ENCODE results near the gene USP14. TPM values are rescaled to one million over a fixed set of nuclear protein-coding genes. Genes with fewer than 3 reads are reported as not detected.
"Not testable (repeated sequence)": the region's sequence is repeated elsewhere in the genome, so short reads cannot be mapped to it uniquely, and the experiment has no call there.

Gene USP14
- total RNA-seq, 1 donor from 2014 or later = 29.7 TPM

DNA sequence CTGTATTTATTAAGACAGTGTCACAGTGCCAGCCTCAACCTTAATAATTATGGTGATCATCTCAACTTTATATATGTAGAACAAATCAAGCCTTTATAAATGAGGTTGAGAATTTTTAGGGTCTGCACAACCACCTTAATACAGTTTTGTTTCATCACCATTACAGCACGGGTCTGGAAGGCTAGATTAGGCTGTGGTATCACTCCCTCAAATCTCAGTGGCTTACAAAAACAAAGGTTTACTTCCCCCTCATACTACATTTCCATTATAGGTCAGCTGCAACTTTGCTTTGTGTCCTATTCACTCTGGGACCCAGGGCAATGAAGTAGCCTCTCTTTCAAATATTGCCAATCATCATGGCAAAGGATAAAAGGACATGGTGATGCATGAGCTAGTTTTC, 23.3 kb upstream of the USP14 start:
- H3K4me1 ChIP-seq (ENCODE audit: control insufficient read depth in 3 of 3, insufficient read depth in 3 of 3, low read length in 3 of 3) = no peaks in the 10 kb centered on the region
- no peak overlapping the region for H3K9ac ChIP-seq (ENCODE audit: low read depth in 1 of 3, low read length in 3 of 3)
- H3K27me3 ChIP-seq (ENCODE audit: control insufficient read depth in 3 of 3, insufficient read depth in 3 of 3, low read length in 3 of 3) = no peaks in the 10 kb centered on the region
- H3K27ac ChIP-seq (ENCODE audit: low read depth, low read length) = no peak overlapping the region
- no peaks in the 10 kb centered on the region for H3K9me3 ChIP-seq (ENCODE audit: control insufficient read depth in 3 of 3, low read length in 3 of 3)
- H3K36me3 ChIP-seq (ENCODE audit: control insufficient read depth in 3 of 3, insufficient read depth in 3 of 3, low read length in 3 of 3) = no peaks in the 10 kb centered on the region
- H3K4me3 ChIP-seq (ENCODE audit: low read length in 3 of 3) = no peak overlapping the region

DNA sequence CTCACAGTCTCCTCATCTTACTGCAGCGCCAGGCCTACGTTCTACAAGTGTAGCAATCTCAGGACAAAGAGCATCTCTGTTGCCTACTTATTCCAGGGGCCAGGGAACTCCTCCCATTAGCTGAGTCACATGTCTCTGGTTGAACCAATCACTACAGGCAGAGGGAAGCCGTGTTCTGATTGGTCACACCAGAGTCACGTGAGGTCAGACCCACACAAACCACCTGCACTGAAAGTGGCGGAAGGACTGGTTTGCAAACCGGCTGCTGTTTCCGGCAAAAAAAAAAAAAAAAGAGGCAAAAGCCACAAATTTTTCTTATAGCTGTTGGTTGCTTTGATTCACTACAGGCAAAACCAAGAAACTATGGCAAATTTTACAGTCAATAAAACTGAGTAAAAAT, 21.9 kb upstream of the USP14 start:
- no peak overlapping the region for H3K9ac ChIP-seq (ENCODE audit: low read depth in 1 of 3, low read length in 3 of 3)
- H3K36me3 ChIP-seq (ENCODE audit: control insufficient read depth in 3 of 3, insufficient read depth in 3 of 3, low read length in 3 of 3) = no peaks in the 10 kb centered on the region
- H3K27me3 ChIP-seq (ENCODE audit: control insufficient read depth in 3 of 3, insufficient read depth in 3 of 3, low read length in 3 of 3) = no peaks in the 10 kb centered on the region
- H3K9me3 ChIP-seq (ENCODE audit: control insufficient read depth in 3 of 3, low read length in 3 of 3) = no peaks in the 10 kb centered on the region
- no peak overlapping the region for H3K27ac ChIP-seq (ENCODE audit: low read depth, low read length)
- H3K4me3 ChIP-seq (ENCODE audit: low read length in 3 of 3) = no peak overlapping the region
- H3K4me1 ChIP-seq (ENCODE audit: control insufficient read depth in 3 of 3, insufficient read depth in 3 of 3, low read length in 3 of 3) = no peaks in the 10 kb centered on the region

DNA sequence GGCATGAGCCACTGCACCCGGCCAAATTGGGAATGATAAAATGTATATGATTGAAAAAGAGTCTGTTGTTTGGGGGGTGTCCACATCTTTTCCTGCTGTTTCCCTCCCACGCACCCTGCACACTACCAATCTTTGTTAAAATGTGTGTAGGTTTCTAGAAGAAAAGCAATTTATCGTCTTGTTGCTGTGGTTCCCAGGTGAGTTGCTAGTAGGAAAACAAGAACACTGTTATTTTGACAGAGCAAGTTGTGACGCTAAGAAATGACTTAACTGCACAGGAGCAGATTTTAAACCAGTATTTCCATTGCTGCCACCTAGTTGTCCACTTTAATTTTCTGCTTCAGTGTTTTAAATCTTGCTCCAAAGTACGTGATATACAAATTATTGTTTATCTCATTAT, 21.0 kb upstream of the USP14 start:
- H3K36me3 ChIP-seq (ENCODE audit: control insufficient read depth in 3 of 3, insufficient read depth in 3 of 3, low read length in 3 of 3) = no peaks in the 10 kb centered on the region
- H3K9me3 ChIP-seq (ENCODE audit: control insufficient read depth in 3 of 3, low read length in 3 of 3) = no peaks in the 10 kb centered on the region
- no peak overlapping the region for H3K4me3 ChIP-seq (ENCODE audit: low read length in 3 of 3)
- no peaks in the 10 kb centered on the region for H3K27me3 ChIP-seq (ENCODE audit: control insufficient read depth in 3 of 3, insufficient read depth in 3 of 3, low read length in 3 of 3)
- H3K9ac ChIP-seq (ENCODE audit: low read depth in 1 of 3, low read length in 3 of 3) = no peak overlapping the region
- H3K4me1 ChIP-seq (ENCODE audit: control insufficient read depth in 3 of 3, insufficient read depth in 3 of 3, low read length in 3 of 3) = no peaks in the 10 kb centered on the region
- no peak overlapping the region for H3K27ac ChIP-seq (ENCODE audit: low read depth, low read length)

DNA sequence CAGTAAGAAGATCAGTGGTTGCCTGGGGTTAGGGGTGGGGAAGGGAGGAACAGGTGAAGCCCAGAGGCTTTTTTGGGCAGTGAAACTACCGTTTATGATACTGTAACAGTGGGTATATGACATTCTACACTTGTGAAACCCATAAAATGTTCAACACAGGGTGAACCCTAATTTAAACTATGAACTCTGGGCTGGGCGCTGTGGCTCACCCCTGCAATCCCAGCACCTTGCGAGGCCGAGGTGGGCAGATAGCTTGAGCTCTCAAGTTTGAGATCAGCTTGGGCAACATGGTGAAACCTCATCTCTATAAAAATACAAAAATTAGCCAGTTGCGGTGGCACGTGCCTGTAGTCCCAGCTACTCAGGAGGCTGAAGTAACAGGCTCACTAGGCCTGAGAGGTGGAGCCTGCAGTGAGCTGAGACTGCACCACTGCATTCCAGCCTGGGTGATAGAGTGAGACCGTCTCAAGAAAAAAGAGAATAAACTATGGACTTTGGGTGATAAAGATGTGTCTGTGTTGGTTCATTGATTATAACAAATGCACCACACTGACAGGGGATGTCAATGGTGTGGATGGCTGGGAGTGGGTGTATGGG, 17.6 kb upstream of the USP14 start:
- Histone ChIP-seq H3K9me3 (ENCODE audit: control insufficient read depth in 3 of 3, low read length in 3 of 3) (no peaks in the 10 kb centered on the region), H3K27me3 (ENCODE audit: control insufficient read depth in 3 of 3, insufficient read depth in 3 of 3, low read length in 3 of 3) (peaks cover 0 to 7% (median 0%) of the 10 kb centered on the region in 3 donors), H3K36me3 (ENCODE audit: control insufficient read depth in 3 of 3, insufficient read depth in 3 of 3, low read length in 3 of 3) (no peaks in the 10 kb centered on the region), H3K9ac (ENCODE audit: low read depth in 1 of 3, low read length in 3 of 3) (no peak overlapping the region), H3K27ac (ENCODE audit: low read depth, low read length) (no peak overlapping the region), H3K4me1 (ENCODE audit: control insufficient read depth in 3 of 3, insufficient read depth in 3 of 3, low read length in 3 of 3) (no peaks in the 10 kb centered on the region), H3K4me3 (ENCODE audit: low read length in 3 of 3) (no peak overlapping the region)

DNA sequence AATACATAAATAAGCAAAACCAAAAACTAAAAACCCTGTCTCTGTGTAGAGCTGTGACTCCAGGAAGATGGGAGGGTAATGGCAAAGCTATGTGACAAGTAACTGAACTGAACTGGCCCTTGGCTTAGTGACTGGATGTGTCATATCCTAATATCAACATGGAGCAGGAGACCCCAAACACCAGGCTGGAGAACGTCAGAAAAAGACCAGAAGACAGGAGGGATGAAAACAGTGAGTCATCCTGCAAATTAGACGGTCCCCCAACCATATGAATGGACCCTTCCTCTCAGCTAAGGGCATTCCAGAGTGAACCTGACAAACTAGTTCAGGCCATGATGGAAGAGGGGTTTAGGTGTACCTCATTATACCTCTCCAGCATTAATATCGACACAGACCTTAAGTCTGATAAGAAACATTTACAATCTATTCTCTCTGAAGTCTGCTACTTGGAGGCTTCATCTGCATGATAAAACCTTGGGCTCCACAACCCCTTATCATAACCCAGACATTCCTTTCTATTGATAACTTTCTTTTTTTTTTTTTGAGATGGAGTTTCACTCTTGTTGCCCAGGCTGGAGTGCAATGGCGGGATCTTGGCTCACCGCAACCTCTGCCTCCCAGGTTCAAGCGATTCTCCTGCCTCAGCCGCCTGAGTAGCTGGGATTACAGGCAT, 15.6 kb upstream of the USP14 start:
- not testable (repeated sequence) for H3K27me3 ChIP-seq (ENCODE audit: control insufficient read depth in 3 of 3, insufficient read depth in 3 of 3, low read length in 3 of 3); H3K27ac ChIP-seq (ENCODE audit: low read depth, low read length); H3K4me3 ChIP-seq (ENCODE audit: low read length in 3 of 3); H3K9me3 ChIP-seq (ENCODE audit: control insufficient read depth in 3 of 3, low read length in 3 of 3); H3K9ac ChIP-seq (ENCODE audit: low read depth in 1 of 3, low read length in 3 of 3); H3K36me3 ChIP-seq (ENCODE audit: control insufficient read depth in 3 of 3, insufficient read depth in 3 of 3, low read length in 3 of 3); H3K4me1 ChIP-seq (ENCODE audit: control insufficient read depth in 3 of 3, insufficient read depth in 3 of 3, low read length in 3 of 3)

DNA sequence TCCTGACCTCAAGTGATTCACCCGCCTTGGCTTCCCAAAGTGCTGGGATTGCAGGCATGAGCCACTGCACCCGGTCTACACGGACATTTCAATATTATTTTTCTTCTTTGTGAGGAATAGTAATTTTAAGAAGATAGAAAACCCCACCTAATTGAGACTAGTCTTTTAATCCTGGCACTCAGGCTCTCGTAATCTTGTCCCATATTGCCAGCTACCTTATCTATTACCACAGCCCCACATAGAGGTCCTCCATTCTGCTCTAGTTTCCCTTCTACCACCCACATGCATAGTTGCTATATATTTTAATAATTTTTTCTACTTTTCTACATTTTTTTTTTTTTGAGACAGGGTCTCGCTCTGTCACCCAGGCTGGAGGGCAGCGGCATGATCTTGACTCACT, 9.5 kb upstream of the USP14 start:
- H3K9me3 ChIP-seq (ENCODE audit: control insufficient read depth in 3 of 3, low read length in 3 of 3) = no peaks in the 10 kb centered on the region
- H3K36me3 ChIP-seq (ENCODE audit: control insufficient read depth in 3 of 3, insufficient read depth in 3 of 3, low read length in 3 of 3) = no peaks in the 10 kb centered on the region
- H3K4me3 ChIP-seq (ENCODE audit: low read length in 3 of 3) = no peak overlapping the region
- H3K9ac ChIP-seq (ENCODE audit: low read depth in 1 of 3, low read length in 3 of 3) = no peak overlapping the region
- no peaks in the 10 kb centered on the region for H3K4me1 ChIP-seq (ENCODE audit: control insufficient read depth in 3 of 3, insufficient read depth in 3 of 3, low read length in 3 of 3)
- H3K27ac ChIP-seq (ENCODE audit: low read depth, low read length) = no peak overlapping the region
- peaks cover 0 to 3% (median 3%) of the 10 kb centered on the region in 3 donors for H3K27me3 ChIP-seq (ENCODE audit: control insufficient read depth in 3 of 3, insufficient read depth in 3 of 3, low read length in 3 of 3)

DNA sequence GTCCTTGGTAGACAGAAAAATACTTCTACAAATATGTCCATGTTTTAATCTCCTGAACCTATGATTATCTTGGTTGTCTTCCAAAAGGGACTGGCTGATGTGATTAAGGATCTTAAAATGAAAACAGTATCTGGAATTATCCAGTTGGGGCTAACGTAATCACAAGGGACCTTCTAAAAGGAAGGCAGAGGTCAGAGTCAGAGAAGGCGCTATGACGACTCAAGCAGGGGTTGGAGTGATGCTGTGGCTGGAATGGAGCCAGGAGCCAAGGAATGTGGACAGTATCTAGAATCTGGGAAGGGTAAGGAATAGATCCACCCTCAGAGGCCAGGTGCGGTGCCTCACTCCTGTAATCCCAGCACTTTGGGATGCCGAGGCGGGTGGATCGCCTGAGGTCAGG, 4.2 kb upstream of the USP14 start:
- no peak overlapping the region for H3K9ac ChIP-seq (ENCODE audit: low read depth in 1 of 3, low read length in 3 of 3)
- no peaks in the 10 kb centered on the region for H3K36me3 ChIP-seq (ENCODE audit: control insufficient read depth in 3 of 3, insufficient read depth in 3 of 3, low read length in 3 of 3)
- no peaks in the 10 kb centered on the region for H3K9me3 ChIP-seq (ENCODE audit: control insufficient read depth in 3 of 3, low read length in 3 of 3)
- no peak overlapping the region for H3K27ac ChIP-seq (ENCODE audit: low read depth, low read length)
- no peak overlapping the region for H3K4me3 ChIP-seq (ENCODE audit: low read length in 3 of 3)
- peaks cover 2 to 6% (median 3%) of the 10 kb centered on the region in 3 donors for H3K4me1 ChIP-seq (ENCODE audit: control insufficient read depth in 3 of 3, insufficient read depth in 3 of 3, low read length in 3 of 3)
- H3K27me3 ChIP-seq (ENCODE audit: control insufficient read depth in 3 of 3, insufficient read depth in 3 of 3, low read length in 3 of 3) = peaks cover 0 to 3% (median 2%) of the 10 kb centered on the region in 3 donors

DNA sequence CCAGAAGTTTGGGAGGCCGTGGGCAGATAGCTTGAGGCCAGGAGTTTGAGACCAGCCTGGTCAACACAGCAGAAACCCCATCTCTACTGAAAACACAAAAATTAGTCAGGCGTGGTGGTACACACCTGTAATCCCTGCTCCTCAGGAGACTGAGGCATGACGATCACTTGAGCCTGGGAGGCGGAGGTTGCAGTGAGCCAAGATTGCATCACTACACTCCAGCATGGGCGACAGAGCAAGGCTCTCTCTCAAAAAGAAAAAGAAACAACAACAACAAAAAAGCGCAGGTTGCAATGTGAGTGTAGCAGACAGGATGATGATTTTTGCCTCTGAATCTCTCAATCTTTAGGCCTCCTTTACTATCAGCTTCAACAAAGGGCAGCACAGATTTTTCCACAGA, 2.7 kb upstream of the USP14 start:
- H3K4me1 ChIP-seq (ENCODE audit: control insufficient read depth in 3 of 3, insufficient read depth in 3 of 3, low read length in 3 of 3) = peaks cover 13 to 19% (median 16%) of the 10 kb centered on the region in 3 donors
- no peaks in the 10 kb centered on the region for H3K9me3 ChIP-seq (ENCODE audit: control insufficient read depth in 3 of 3, low read length in 3 of 3)
- no peaks in the 10 kb centered on the region for H3K36me3 ChIP-seq (ENCODE audit: control insufficient read depth in 3 of 3, insufficient read depth in 3 of 3, low read length in 3 of 3)
- H3K27ac ChIP-seq (ENCODE audit: low read depth, low read length) = no peak overlapping the region
- no peak overlapping the region for H3K4me3 ChIP-seq (ENCODE audit: low read length in 3 of 3)
- no peak overlapping the region for H3K9ac ChIP-seq (ENCODE audit: low read depth in 1 of 3, low read length in 3 of 3)
- no peaks in the 10 kb centered on the region for H3K27me3 ChIP-seq (ENCODE audit: control insufficient read depth in 3 of 3, insufficient read depth in 3 of 3, low read length in 3 of 3)

DNA sequence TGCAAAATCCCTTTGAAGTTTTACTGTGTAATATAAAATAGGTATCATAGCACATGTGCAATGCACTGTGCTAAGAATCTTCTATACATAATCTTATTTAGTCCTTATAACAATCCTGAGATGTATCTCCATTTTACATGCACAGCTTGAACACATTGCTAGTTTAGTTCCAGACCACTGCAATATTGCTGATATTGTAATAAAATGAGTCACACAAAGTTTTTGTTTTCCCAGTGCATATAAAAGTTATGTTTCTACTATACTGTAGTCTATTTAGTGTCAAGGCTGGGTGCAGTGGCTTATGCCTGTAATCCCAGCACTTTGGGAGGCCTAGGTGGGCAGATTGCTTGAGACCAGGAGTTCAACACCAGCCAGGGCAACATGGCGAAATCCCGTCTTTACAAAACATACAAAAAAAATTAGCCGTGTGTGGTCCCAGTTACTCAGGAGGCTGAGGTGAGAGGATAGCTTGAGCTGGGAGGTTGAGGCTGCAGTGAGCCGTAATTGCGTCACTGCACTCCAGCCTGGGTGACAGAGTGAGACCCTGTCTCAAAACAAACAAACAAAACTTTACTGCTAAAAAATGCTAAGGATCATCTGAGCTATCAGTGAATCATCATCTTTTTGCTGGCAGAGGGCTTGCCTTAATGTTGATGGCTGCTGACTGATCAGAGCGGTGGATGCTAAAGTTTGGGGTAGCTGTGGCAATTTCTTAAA, 1.7 kb upstream of the USP14 start:
- H3K27ac ChIP-seq (ENCODE audit: low read depth, low read length) = no peak overlapping the region
- H3K4me1 ChIP-seq (ENCODE audit: control insufficient read depth in 3 of 3, insufficient read depth in 3 of 3, low read length in 3 of 3) = peaks cover 13 to 23% (median 16%) of the 10 kb centered on the region in 3 donors
- no peaks in the 10 kb centered on the region for H3K27me3 ChIP-seq (ENCODE audit: control insufficient read depth in 3 of 3, insufficient read depth in 3 of 3, low read length in 3 of 3)

DNA sequence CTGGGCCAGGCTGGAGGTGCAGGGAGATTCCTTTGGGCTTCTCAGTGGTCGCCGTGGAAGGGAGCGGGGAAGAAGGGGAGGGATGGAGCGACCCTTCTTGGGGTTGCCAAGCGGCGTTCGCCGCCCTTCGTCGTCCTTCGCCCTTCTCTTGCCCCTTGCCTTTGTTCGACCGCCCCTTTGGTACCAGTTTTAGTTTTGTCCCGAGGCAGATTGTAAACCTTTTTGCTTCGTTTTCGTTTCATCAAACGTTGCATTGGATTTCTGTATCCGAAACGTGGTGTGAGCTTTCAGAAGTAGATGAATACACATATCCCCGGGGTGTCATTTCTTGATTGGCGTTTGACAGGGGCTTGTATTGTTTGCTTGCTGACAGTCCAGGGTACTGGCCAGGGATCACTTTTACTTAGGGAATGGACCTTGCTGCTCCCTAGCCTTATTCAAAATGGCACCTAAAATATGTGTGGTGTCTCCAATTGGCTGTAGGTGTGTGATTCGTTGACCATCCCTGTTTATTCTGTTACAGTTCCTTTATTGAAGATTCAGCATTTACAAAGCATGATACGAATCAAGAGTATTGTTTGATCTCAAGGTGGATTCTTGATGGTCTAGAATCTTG, 788 bp downstream of the USP14 start:
- no peaks in the 10 kb centered on the region for H3K27me3 ChIP-seq (ENCODE audit: control insufficient read depth in 3 of 3, insufficient read depth in 3 of 3, low read length in 3 of 3)
- H3K9ac ChIP-seq (ENCODE audit: low read depth in 1 of 3, low read length in 3 of 3) = peak overlapping the region; percentile 87 to 93 (median 88)
- H3K4me3 ChIP-seq (ENCODE audit: low read length in 3 of 3) = peak overlapping the region; percentile 90 to 91 (median 91)
- no peaks in the 10 kb centered on the region for H3K9me3 ChIP-seq (ENCODE audit: control insufficient read depth in 3 of 3, low read length in 3 of 3)
- peak overlapping the region; percentile 81 for H3K27ac ChIP-seq (ENCODE audit: low read depth, low read length)
- H3K36me3 ChIP-seq (ENCODE audit: control insufficient read depth in 3 of 3, insufficient read depth in 3 of 3, low read length in 3 of 3) = peaks cover 0 to 6% (median 2%) of the 10 kb centered on the region in 3 donors
- peaks cover 13 to 23% (median 16%) of the 10 kb centered on the region in 3 donors for H3K4me1 ChIP-seq (ENCODE audit: control insufficient read depth in 3 of 3, insufficient read depth in 3 of 3, low read length in 3 of 3)

More for the DNA sequence above, 1.7 kb upstream of the USP14 start:
- no peaks in the 10 kb centered on the region for H3K36me3 ChIP-seq (ENCODE audit: control insufficient read depth in 3 of 3, insufficient read depth in 3 of 3, low read length in 3 of 3)
- H3K9ac ChIP-seq (ENCODE audit: low read depth in 1 of 3, low read length in 3 of 3) = no peak overlapping the region
- no peak overlapping the region for H3K4me3 ChIP-seq (ENCODE audit: low read length in 3 of 3)
- no peaks in the 10 kb centered on the region for H3K9me3 ChIP-seq (ENCODE audit: control insufficient read depth in 3 of 3, low read length in 3 of 3)
